GM12878 (cell line): Measurements from ENCODE around the gene STX4. TPM values are rescaled to one million over a fixed set of nuclear protein-coding genes. Genes with fewer than 3 reads are reported as not detected.

Experiments
- ATAC-seq: fragments of 200-7000 bp; cut with Tn5 transposase; 3 replicates; pipeline ENCODE4 v1.9.1; 2020; ENCODE audit warnings: mild to moderate bottlenecking, moderate library complexity
- BruUV-seq: library from RNA; stranded (reverse); fragments of 400-500 nt; replicated peaks from 2 replicates; lab custom pipeline; 2021; lab: Mats Ljungman, UMichigan
- CTCF ChIA-PET: fragments of 300-600 bp; sonication (Branson Sonifier 250); formaldehyde crosslinking; extraction: SDS; loops from one replicate; lab custom pipeline; 2021; ENCODE audit warnings: inconsistent platforms; lab: Yijun Ruan, JAX
- POLR2A ChIA-PET: fragments of 350-600 bp; formaldehyde crosslinking; extraction: SDS; loops from one replicate; lab custom pipeline; 2021; ENCODE audit warnings: inconsistent platforms; lab: Charles Lee
- RAD21 ChIA-PET: fragments of 300-600 bp; sonication (Branson Sonifier 250); formaldehyde crosslinking; loops from one replicate; lab custom pipeline; 2023; ENCODE audit warnings: antibody characterized with exemption; ENCODE audit not compliant: unreplicated experiment; lab: Charles Lee
- SMC1A ChIA-PET: fragments of 300-600 bp; sonication (Branson Sonifier 250); formaldehyde crosslinking; loops from one replicate; lab custom pipeline; 2023; ENCODE audit not compliant: unreplicated experiment, uncharacterized antibody; lab: Charles Lee
- DNase-seq: peaks from one replicate; pipeline ENCODE4 v3.0.0-alpha.2; 2011; ENCODE audit warnings: low read depth, low spot score
- FAIRE-seq: peaks from 3 replicates; lab custom pipeline; 2011; peaks lifted over from hg19 to GRCh38; lab: Jason Lieb, UNC
- H2AFZ ChIP-seq: 2 replicates; pipeline ENCODE4 v1.6.0; 2011; ENCODE audit warnings: low read depth, low read length, control low read depth; ENCODE audit not compliant: control insufficient read depth
- H3K27ac ChIP-seq: 2 replicates; pipeline ENCODE4 v1.5.1; 2011; ENCODE audit warnings: control low read depth; ENCODE audit not compliant: control insufficient read depth, insufficient read depth
- H3K27me3 ChIP-seq, 2 experiments: replicated peaks in 1 of 2; 2 replicates each; pipeline versions ENCODE4 v1.6.0 to v1.6.1; 2011; ENCODE audit warnings: low read length in 1 of 2; ENCODE audit not compliant: control insufficient read depth in 2 of 2, insufficient read depth in 2 of 2
- H3K36me3 ChIP-seq, 2 experiments: 2 replicates each; pipeline ENCODE4 v1.5.1; 2011; ENCODE audit warnings: low read length in 1 of 2; ENCODE audit not compliant: control insufficient read depth in 2 of 2, insufficient read depth in 2 of 2
- H3K4me1 ChIP-seq: 2 replicates; pipeline ENCODE4 v1.6.1; 2011; ENCODE audit warnings: mild to moderate bottlenecking, low read length, moderate library complexity, mixed read lengths; ENCODE audit not compliant: control insufficient read depth, insufficient read depth
- H3K4me2 ChIP-seq: 2 replicates; pipeline ENCODE4 v1.6.0; 2011; ENCODE audit warnings: control low read depth; ENCODE audit not compliant: control insufficient read depth, insufficient read depth
- H3K4me3 ChIP-seq: fragments of 200-600 bp; sonication (generic); 2 replicates; pipeline ENCODE4 v1.5.1; 2016
- H3K79me2 ChIP-seq: 2 replicates; pipeline ENCODE4 v1.6.0; 2011; ENCODE audit warnings: low read length; ENCODE audit not compliant: control insufficient read depth, insufficient read depth
- H3K9ac ChIP-seq: 2 replicates; pipeline ENCODE4 v1.8.0; 2011; ENCODE audit warnings: low read length, control low read depth, mixed read lengths; ENCODE audit not compliant: control insufficient read depth, insufficient read depth
- H3K9me3 ChIP-seq: replicated peaks from 3 replicates; pipeline ENCODE4 v1.5.1; 2011; ENCODE audit warnings: mild to moderate bottlenecking, low read length; ENCODE audit not compliant: control insufficient read depth, insufficient read depth
- H4K20me1 ChIP-seq: 2 replicates; pipeline ENCODE4 v1.6.0; 2011; ENCODE audit not compliant: control insufficient read depth, insufficient read depth
- DPF2 ChIP-seq: fragments of 450-650 bp; IDR thresholded peaks from 2 replicates; pipeline ENCODE4 v1.6.1; 2017; ENCODE audit warnings: mild to moderate bottlenecking
- HSF1 ChIP-seq: fragments of 150-350 bp; IDR thresholded peaks from 2 replicates; pipeline ENCODE4 v1.6.1; 2014; ENCODE audit warnings: mild to moderate bottlenecking, low read depth, low read length
- MAX ChIP-seq: IDR thresholded peaks from 2 replicates; pipeline ENCODE4 v1.6.1; 2012; ENCODE audit warnings: low read depth, low read length, improper control_type of control experiment
- PBX3 ChIP-seq: IDR thresholded peaks from 2 replicates; pipeline ENCODE4 v1.6.1; 2011; ENCODE audit warnings: mild to moderate bottlenecking, low read depth, low read length, moderate library complexity; ENCODE audit not compliant: insufficient replicate concordance
- SMC3 ChIP-seq: IDR thresholded peaks from 2 replicates; pipeline ENCODE4 v1.6.1; 2011; ENCODE audit warnings: low read length, improper control_type of control experiment, borderline replicate concordance
- ZBTB11 ChIP-seq: fragments of 450-650 bp; formaldehyde crosslinking; IDR thresholded peaks from 2 replicates; pipeline ENCODE4 v1.5.0; 2022; ENCODE audit warnings: mild to moderate bottlenecking, missing genetic modification characterization
- ZNF217 ChIP-seq: fragments of 450-650 bp; IDR thresholded peaks from 2 replicates; pipeline ENCODE4 v1.6.1; 2017; ENCODE audit warnings: antibody characterized with exemption, mild to moderate bottlenecking
- ZNF622 ChIP-seq: fragments of 450-650 bp; IDR thresholded peaks from 2 replicates; pipeline ENCODE4 v1.6.1; 2017; ENCODE audit warnings: mild to moderate bottlenecking, inconsistent platforms
- WGBS: methylation state at CpG from one replicate; pipeline ENCODE4 v1.1.6; 2016; ENCODE audit warnings: low lambda C conversion rate; ENCODE audit not compliant: insufficient replicate concordance, insufficient coverage; ENCODE audit errors: missing lambda C conversion rate; 5-methylcytosine and 5-hydroxymethylcytosine counted together
- in situ Hi-C: fragments of 300-500 bp; cut with MboI; formaldehyde crosslinking; loops from 9 replicates; pipeline ENCODE4 v1.14.3; 2018; ENCODE audit warnings: mixed read lengths
- intact Hi-C: fragments of 100-400 bp; cut with micrococcal nuclease; formaldehyde crosslinking; loops from one replicate; pipeline ENCODE4 v1.14.2; 2022; ENCODE audit not compliant: unreplicated experiment
- polyA plus RNA-seq, 11 experiments: library from polyadenylated mRNA; depleted of rRNA in 4 of 11; unstranded in 6 of 11; stranded (reverse) in 5 of 11; fragments of >200 nt; fragmentation: Nextera tagmentation in 4 of 11; fragmentation: Illumina TruSeq in 1 of 11; extraction: Ambion mirVana in 4 of 11; extraction: Trizol in 1 of 11; gene quantifications; 1 replicate in 1 of 11; 2 replicates in 10 of 11; pipeline versions ENCODE4 v1.2.1 to v1.2.3, GENCODE V29; 2011 to 2016; ENCODE audit warnings: inconsistent platforms in 2 of 11, missing spikeins in 2 of 11, low read depth in 1 of 11
- total RNA-seq, 4 experiments: library from RNA; depleted of rRNA in 3 of 4; stranded (reverse); fragments of >200 nt in 3 of 4; fragmentation: Illumina TruSeq in 1 of 4; extraction: Trizol in 1 of 4; gene quantifications; 2 replicates each; pipeline versions ENCODE4 v1.2.1 to v1.2.3, GENCODE V29; 2013 to 2021

Gene STX4
- total and polyA plus RNA-seq, 10 of the 15 experiments (the other 5 are each of a cell fraction or from before 2014, with no cell fraction given), result 3.3 to 37.6 (median 22.6) TPM

GRCh38 chr16:31043352-31043751, 10.0 kb downstream of the STX4 start:
- Histone ChIP-seq H3K4me1 (no peaks in the 10 kb centered on the region), H3K9ac (no peak overlapping the region), H2AFZ (no peak overlapping the region), H3K27ac (no peak overlapping the region), H3K27me3 (no peaks in the 10 kb centered on the region), H4K20me1 (no peaks in the 10 kb centered on the region), H3K79me2 (no peaks in the 10 kb centered on the region), H3K36me3 (peaks cover 1 to 12% of the 10 kb centered on the region in 2 experiments; a peak in 3 of 4 replicates), H3K4me3 (no peak overlapping the region), H3K4me2 (no peak overlapping the region), H3K9me3 (no peaks in the 10 kb centered on the region)
- BruUV-seq, result no TSS peak
- no peak for DNase-seq
- in situ Hi-C loops (no loop called here), intact Hi-C loops (no loop called here)
- RAD21 ChIA-PET, result interaction anchor here (0.7 kb wide), 1 partner anchor 98 kb away, joined by 5 read pairs; no protein-coding TSS in a partner anchor
- TF ChIP-seq PBX3 (no peak), ZNF217 (no peak), SMC3 (no peak), ZBTB11 (no peak), HSF1 (no peak), DPF2 (no peak), ZNF622 (no peak), MAX (no peak)
- POLR2A ChIA-PET, result no interaction called here
- 46% methylated on average over 1 of the region's 1 CpG for WGBS
- ATAC-seq, result no peak
- no peak for FAIRE-seq
- CTCF ChIA-PET, result interaction anchor here (1.2 kb wide), 1 partner anchor 55 kb away, joined by 3 read pairs; no protein-coding TSS in a partner anchor
- SMC1A ChIA-PET, result no interaction called here
